Measurements from ENCODE around the gene CORO7.

The CORO7 gene

DNA sequence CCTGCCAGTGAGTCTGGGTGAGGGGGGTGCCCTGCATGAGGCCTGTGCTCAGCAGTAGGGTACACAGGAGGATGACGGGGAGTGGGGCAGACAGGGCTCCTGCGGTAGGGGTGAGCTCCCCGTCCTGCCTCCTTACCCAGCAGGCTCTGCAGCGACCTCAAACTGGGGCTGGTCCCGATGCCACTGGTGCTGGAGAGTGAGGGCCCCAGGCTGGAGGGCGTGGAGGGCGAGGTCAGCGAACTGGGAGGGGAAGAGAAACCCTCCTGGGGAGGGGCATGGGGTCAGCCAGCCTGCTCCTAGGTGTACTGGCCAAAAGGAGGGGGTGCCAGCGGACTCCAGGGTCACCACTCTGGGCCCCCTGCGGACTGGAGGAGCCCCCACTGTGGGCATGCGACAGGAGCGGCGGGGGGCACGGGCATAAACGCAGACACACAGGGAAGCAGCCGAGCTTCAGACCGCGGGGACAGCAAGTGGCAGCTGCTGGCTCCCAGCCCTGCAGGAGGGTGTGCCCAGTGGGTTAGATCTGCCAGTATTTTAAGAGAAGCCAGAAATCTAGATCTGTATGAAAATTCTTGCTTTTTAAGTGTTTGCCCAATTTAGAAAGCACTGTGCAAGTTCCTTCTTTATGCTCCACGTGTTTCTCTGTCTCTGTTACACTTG, 53.8 kb downstream of the CORO7 start:
- POLR2A ChIA-PET = no interaction called here
- CTCF ChIA-PET = no interaction called here
- TF ChIP-seq BHLHE40 (IDR thresholded peaks at IDR 0.05; ENCODE audit: borderline replicate concordance) = no peak
- TF ChIP-seq NFRKB (IDR thresholded peaks at IDR 0.05) = no peak
- no peak for TF ChIP-seq CTBP1 (IDR thresholded peaks at IDR 0.05; ENCODE audit: borderline replicate concordance)
- TF ChIP-seq FOXK2 (IDR thresholded peaks at IDR 0.05) = no peak
- TF ChIP-seq TARDBP (IDR thresholded peaks at IDR 0.05) = no peak
- TF ChIP-seq L3MBTL2 (conservative IDR thresholded peaks at IDR 0.05) = no peak
- no peak for TF ChIP-seq HDGF (IDR thresholded peaks at IDR 0.05; ENCODE audit: borderline replicate concordance)
- TF ChIP-seq SUZ12 (IDR thresholded peaks at IDR 0.05) = no peak
- TF ChIP-seq FOXM1 (IDR thresholded peaks at IDR 0.05; ENCODE audit: borderline replicate concordance) = no peak
- no peak for TF ChIP-seq FOXA1 (IDR thresholded peaks at IDR 0.05)
- no peak for TF ChIP-seq ARNT (IDR thresholded peaks at IDR 0.05)
- TF ChIP-seq LEF1 (IDR thresholded peaks at IDR 0.05; ENCODE audit: borderline replicate concordance) = no peak
- TF ChIP-seq, protein P1, sequence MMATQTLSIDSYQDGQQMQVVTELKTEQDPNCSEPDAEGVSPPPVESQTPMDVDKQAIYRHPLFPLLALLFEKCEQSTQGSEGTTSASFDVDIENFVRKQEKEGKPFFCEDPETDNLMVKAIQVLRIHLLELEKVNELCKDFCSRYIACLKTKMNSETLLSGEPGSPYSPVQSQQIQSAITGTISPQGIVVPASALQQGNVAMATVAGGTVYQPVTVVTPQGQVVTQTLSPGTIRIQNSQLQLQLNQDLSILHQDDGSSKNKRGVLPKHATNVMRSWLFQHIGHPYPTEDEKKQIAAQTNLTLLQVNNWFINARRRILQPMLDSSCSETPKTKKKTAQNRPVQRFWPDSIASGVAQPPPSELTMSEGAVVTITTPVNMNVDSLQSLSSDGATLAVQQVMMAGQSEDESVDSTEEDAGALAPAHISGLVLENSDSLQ (IDR thresholded peaks at IDR 0.05) = no peak
- no peak for TF ChIP-seq SP1 (IDR thresholded peaks at IDR 0.05)
- TF ChIP-seq ZNF384 (IDR thresholded peaks at IDR 0.05) = no peak
- TF ChIP-seq ELF4 (IDR thresholded peaks at IDR 0.05) = no peak
- no peak for DNase-seq (ENCODE audit: extremely low spot score)

DNA sequence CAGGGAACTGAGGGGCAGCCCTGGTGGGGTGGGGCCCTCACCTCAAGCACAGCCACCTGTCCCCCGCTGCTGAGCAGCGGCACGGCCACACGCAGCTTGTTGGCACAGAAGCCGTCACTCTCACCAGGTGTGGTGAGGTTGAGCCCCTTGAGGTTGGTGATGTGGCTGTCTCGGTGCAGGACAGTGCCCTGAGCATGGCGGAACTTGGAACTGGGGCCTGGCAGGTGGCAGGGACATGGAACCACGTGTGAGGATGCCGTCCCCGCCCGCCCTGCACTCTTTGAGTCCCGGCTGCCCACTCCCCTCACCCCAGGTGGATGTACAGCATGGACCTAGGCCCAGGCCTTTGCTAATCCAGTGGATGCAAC, 54.5 kb downstream of the CORO7 start:
- TF ChIP-seq FOXM1 (IDR thresholded peaks at IDR 0.05; ENCODE audit: borderline replicate concordance) (no peak), ELF4 (IDR thresholded peaks at IDR 0.05) (no peak), LEF1 (IDR thresholded peaks at IDR 0.05; ENCODE audit: borderline replicate concordance) (no peak), L3MBTL2 (conservative IDR thresholded peaks at IDR 0.05) (no peak), SP1 (IDR thresholded peaks at IDR 0.05) (no peak), HDGF (IDR thresholded peaks at IDR 0.05; ENCODE audit: borderline replicate concordance) (no peak), NFRKB (IDR thresholded peaks at IDR 0.05) (no peak), TARDBP (IDR thresholded peaks at IDR 0.05) (no peak), ARNT (IDR thresholded peaks at IDR 0.05) (no peak), BHLHE40 (IDR thresholded peaks at IDR 0.05; ENCODE audit: borderline replicate concordance) (no peak), CTBP1 (IDR thresholded peaks at IDR 0.05; ENCODE audit: borderline replicate concordance) (no peak), FOXA1 (IDR thresholded peaks at IDR 0.05) (no peak), ZNF384 (IDR thresholded peaks at IDR 0.05) (no peak), SUZ12 (IDR thresholded peaks at IDR 0.05) (no peak), FOXK2 (IDR thresholded peaks at IDR 0.05) (no peak)
- TF ChIP-seq, protein P1 (IDR thresholded peaks at IDR 0.05) = no peak
- ChIA-PET POLR2A (no interaction called here), CTCF (interaction anchor here (1.0 kb wide), 1 partner anchor 41 kb away, joined by 4 read pairs; no protein-coding TSS in a partner anchor)
- DNase-seq (ENCODE audit: extremely low spot score) = no peak

DNA sequence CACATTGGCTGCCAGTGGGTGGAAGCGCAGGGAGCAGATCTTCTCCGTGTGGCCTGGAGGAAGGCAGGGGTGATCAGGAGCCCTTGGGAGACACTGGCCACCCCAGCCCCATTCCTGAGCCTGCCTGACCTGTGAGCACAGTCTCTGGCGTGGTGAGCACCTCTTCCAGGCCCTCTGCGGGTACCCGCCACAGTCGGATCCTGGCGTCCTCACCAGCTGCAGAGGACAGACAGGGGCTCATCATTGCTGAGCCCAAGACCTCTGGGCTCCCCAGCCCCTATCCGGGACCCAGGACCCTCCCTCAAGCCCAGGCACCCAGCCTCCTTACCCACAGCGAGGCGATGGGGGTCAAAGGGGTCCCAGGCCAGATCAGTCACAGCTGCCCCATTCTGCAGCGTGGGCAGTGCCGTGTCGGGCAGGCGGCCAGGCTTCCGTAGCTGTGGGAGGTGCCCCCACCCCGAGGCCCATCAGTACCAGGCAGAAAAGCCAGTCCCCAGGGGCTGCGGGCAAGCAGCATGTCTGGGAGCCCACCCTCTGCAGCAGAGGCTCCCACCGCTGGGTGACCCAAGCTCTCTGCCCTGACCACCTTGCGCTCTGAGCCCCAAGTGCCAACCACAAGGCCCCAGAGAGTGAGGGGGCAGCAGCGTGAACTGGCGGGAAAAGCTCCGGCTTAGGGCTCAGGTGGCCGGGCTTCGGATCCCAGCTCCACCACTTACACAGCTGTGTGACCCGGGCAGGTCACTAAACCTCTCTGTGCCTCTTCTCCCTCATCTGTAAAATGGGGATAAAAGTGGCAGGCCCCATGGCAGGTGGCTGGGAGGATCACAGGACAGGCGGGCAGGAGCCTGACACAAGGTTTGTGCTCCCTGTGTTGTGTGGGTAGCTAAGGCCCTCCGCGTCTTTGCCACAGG, 55.1 kb downstream of the CORO7 start:
- CTCF ChIA-PET = interaction anchor here (1.0 to 3.3 kb wide), 2 partner anchors 41 to 42 kb away, joined by 4 to 48 read pairs; no protein-coding TSS in a partner anchor
- POLR2A ChIA-PET = no interaction called here

DNA sequence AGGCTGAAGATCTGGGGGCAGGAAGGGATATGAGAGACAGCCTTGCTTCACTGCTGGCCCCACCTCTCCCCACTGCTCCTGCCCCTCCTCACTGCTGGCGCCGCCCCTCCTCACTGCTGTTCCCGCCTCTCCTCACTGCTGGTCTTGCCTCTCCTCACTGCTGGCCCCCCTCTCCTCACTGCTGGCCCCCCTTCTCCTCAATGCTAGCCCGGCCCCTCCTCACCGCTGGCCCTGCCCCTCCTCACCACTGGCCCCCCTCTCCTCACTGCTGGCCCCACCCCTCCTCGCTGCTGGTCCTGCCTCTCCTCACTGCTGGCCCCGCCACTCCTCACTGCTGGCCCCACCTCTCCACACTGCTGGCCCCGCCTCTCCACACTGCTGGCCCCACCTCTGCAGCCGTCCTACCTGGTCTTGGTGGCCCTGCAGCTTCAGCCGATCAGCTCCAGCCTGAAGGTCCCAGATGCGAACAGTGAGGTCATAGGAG, 55.8 kb downstream of the CORO7 start:
- POLR2A ChIA-PET = no interaction called here
- no peak for TF ChIP-seq SP1 (IDR thresholded peaks at IDR 0.05)
- no peak for TF ChIP-seq LEF1 (IDR thresholded peaks at IDR 0.05; ENCODE audit: borderline replicate concordance)
- no peak for DNase-seq (ENCODE audit: extremely low spot score)
- CTCF ChIA-PET = interaction anchor here (3.3 kb wide), 1 partner anchor 43 kb away, joined by 48 read pairs; no protein-coding TSS in a partner anchor

More for the DNA sequence above, 55.1 kb downstream of the CORO7 start:
- DNase-seq (ENCODE audit: extremely low spot score) = no peak
- TF ChIP-seq FOXA1 (IDR thresholded peaks at IDR 0.05) (no peak), LEF1 (IDR thresholded peaks at IDR 0.05; ENCODE audit: borderline replicate concordance) (no peak), CTBP1 (IDR thresholded peaks at IDR 0.05; ENCODE audit: borderline replicate concordance) (no peak), NFRKB (IDR thresholded peaks at IDR 0.05) (no peak), ARNT (IDR thresholded peaks at IDR 0.05) (no peak), ZNF384 (IDR thresholded peaks at IDR 0.05) (no peak), FOXM1 (IDR thresholded peaks at IDR 0.05; ENCODE audit: borderline replicate concordance) (no peak), L3MBTL2 (conservative IDR thresholded peaks at IDR 0.05) (no peak), SUZ12 (IDR thresholded peaks at IDR 0.05) (no peak), HDGF (IDR thresholded peaks at IDR 0.05; ENCODE audit: borderline replicate concordance) (no peak), ELF4 (IDR thresholded peaks at IDR 0.05) (no peak), FOXK2 (IDR thresholded peaks at IDR 0.05) (no peak), BHLHE40 (IDR thresholded peaks at IDR 0.05; ENCODE audit: borderline replicate concordance) (no peak), SP1 (IDR thresholded peaks at IDR 0.05) (no peak), TARDBP (IDR thresholded peaks at IDR 0.05) (no peak)
- TF ChIP-seq, protein P1 (IDR thresholded peaks at IDR 0.05) = no peak

DNA sequence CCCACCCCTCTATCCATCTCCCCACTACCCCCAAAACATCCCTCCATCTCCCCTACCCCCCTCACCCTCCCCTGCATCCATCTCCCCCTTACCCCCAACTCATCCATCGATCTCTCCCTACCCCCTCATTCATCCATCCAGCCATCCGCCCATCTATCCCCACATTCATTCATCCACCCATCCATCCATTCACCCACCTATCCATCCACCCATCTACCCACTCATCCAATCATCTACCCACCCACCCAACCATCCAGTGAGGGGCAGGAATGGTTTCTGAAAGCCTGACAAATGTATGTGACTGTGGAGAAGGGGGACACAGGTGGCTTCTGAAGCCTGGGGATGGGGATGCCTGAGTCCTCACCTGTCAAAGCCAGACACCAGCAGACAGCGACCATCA, 56.5 kb downstream of the CORO7 start:
- ChIA-PET CTCF (interaction anchor here (0.8 to 3.3 kb wide), 3 partner anchors 18 to 44 kb away, joined by 3 to 48 read pairs (median 4); no protein-coding TSS in a partner anchor), POLR2A (no interaction called here)
- TF ChIP-seq, protein P1 (IDR thresholded peaks at IDR 0.05) = no peak
- TF ChIP-seq LEF1 (IDR thresholded peaks at IDR 0.05; ENCODE audit: borderline replicate concordance) (no peak), ELF4 (IDR thresholded peaks at IDR 0.05) (no peak), TARDBP (IDR thresholded peaks at IDR 0.05) (no peak), NFRKB (IDR thresholded peaks at IDR 0.05) (no peak), ARNT (IDR thresholded peaks at IDR 0.05) (no peak), ZNF384 (IDR thresholded peaks at IDR 0.05) (no peak), L3MBTL2 (conservative IDR thresholded peaks at IDR 0.05) (no peak), SUZ12 (IDR thresholded peaks at IDR 0.05) (no peak)
- DNase-seq (ENCODE audit: extremely low spot score) = no peak
